Endothelial cell of umbilical vein (primary cell): ENCODE results near the gene RCOR1. TPM values are rescaled to one million over a fixed set of nuclear protein-coding genes. Genes with fewer than 3 reads are reported as not detected.

Experiments
- BruUV-seq: library from RNA; stranded (reverse); fragments of 400-500 nt; replicated peaks from 2 replicates; lab custom pipeline; 2021; lab: Mats Ljungman, UMichigan
- CTCF ChIA-PET: fragments of 300-600, 350-600 bp; sonication (Branson Sonifier 250); formaldehyde crosslinking; loops from one replicate; lab custom pipeline; 2021; ENCODE audit warnings: antibody characterized with exemption, inconsistent platforms; lab: Charles Lee
- POLR2A ChIA-PET: fragments of 300-600, 350-600 bp; sonication (Branson Sonifier 250); formaldehyde crosslinking; loops from one replicate; lab custom pipeline; 2021; ENCODE audit warnings: antibody characterized with exemption, inconsistent platforms; lab: Charles Lee
- DNase-seq: peaks from one replicate; pipeline ENCODE4 v3.0.0-alpha.2; 2011; ENCODE audit warnings: low read depth, low spot score
- FAIRE-seq: peaks from 2 replicates; lab custom pipeline; 2011; peaks lifted over from hg19 to GRCh38; lab: Jason Lieb, UNC
- H2AFZ ChIP-seq: 2 replicates; pipeline ENCODE4 v1.6.0; 2012; ENCODE audit warnings: low read depth, low read length, control low read depth, inconsistent platforms
- H3K27ac ChIP-seq: 2 replicates; pipeline ENCODE4 v1.5.1; 2011; ENCODE audit warnings: low read depth, mild to moderate bottlenecking, control low read depth, low read length, moderate library complexity; ENCODE audit not compliant: insufficient read depth
- H3K27me3 ChIP-seq, 2 experiments: 2 replicates each; pipeline versions ENCODE4 v1.6.0 to v1.6.1; 2011; ENCODE audit warnings: low read length in 2 of 2, mixed read lengths in 1 of 2; ENCODE audit not compliant: control insufficient read depth in 2 of 2, insufficient read depth in 2 of 2
- H3K36me3 ChIP-seq, 2 experiments: 2 replicates in 1 of 2; 3 replicates in 1 of 2; pipeline ENCODE4 v1.5.1; 2011; ENCODE audit warnings: low read length in 2 of 2, mild to moderate bottlenecking in 1 of 2, moderate library complexity in 1 of 2; ENCODE audit not compliant: control insufficient read depth in 2 of 2, insufficient read depth in 2 of 2; ENCODE audit errors: extremely low read depth in 1 of 2
- H3K4me1 ChIP-seq: 3 replicates; pipeline ENCODE4 v1.5.1; 2011; ENCODE audit warnings: mild to moderate bottlenecking, low read length; ENCODE audit not compliant: control insufficient read depth, insufficient read depth; ENCODE audit errors: extremely low read depth
- H3K4me2 ChIP-seq: 2 replicates; pipeline ENCODE4 v1.6.1; 2011; ENCODE audit warnings: low read length, control low read depth, mixed read lengths; ENCODE audit not compliant: insufficient read depth
- H3K4me3 ChIP-seq, 3 experiments: fragments of 200-600 bp in 1 of 3; sonication (generic), shearing (Covaris generic) in 1 of 3; replicated peaks in 1 of 3; 2 replicates each; pipeline ENCODE4 v1.5.1; 2011 to 2016; ENCODE audit warnings: control low read depth in 3 of 3, low read length in 3 of 3, mild to moderate bottlenecking in 2 of 3, inconsistent platforms in 1 of 3, low read depth in 1 of 3, moderate library complexity in 1 of 3; ENCODE audit not compliant: insufficient read depth in 1 of 3
- H3K79me2 ChIP-seq: 2 replicates; pipeline ENCODE4 v1.6.0; 2012; ENCODE audit warnings: low read length, inconsistent platforms; ENCODE audit not compliant: control insufficient read depth, insufficient read depth
- H3K9ac ChIP-seq: replicated peaks from 2 replicates; pipeline ENCODE3; 2011; ENCODE audit warnings: low read length, control low read depth; ENCODE audit not compliant: insufficient read depth; ENCODE audit errors: extremely low read depth
- H3K9me1 ChIP-seq: replicated peaks from 3 replicates; pipeline ENCODE4 v1.6.0; 2011; ENCODE audit warnings: mild to moderate bottlenecking, low read length; ENCODE audit not compliant: control insufficient read depth, insufficient read depth; ENCODE audit errors: extremely low read depth
- H3K9me3 ChIP-seq: replicated peaks from 2 replicates; pipeline ENCODE4 v1.5.1; 2012; ENCODE audit warnings: low read length, inconsistent platforms; ENCODE audit not compliant: control insufficient read depth, insufficient read depth
- H4K20me1 ChIP-seq: replicated peaks from 2 replicates; pipeline ENCODE3; 2011; ENCODE audit warnings: mild to moderate bottlenecking, low read length; ENCODE audit not compliant: control insufficient read depth, insufficient read depth; ENCODE audit errors: extremely low read depth
- EZH2 ChIP-seq: IDR thresholded peaks from 2 replicates; pipeline ENCODE4 v1.6.1; 2012; ENCODE audit warnings: borderline replicate concordance, low read depth, mild to moderate bottlenecking, moderate library complexity, low read length, inconsistent platforms; ENCODE audit not compliant: severe bottlenecking
- FOS ChIP-seq: IDR thresholded peaks from 2 replicates; pipeline ENCODE4 v1.6.1; 2011; ENCODE audit warnings: mild to moderate bottlenecking, low read length, moderate library complexity, borderline replicate concordance; ENCODE audit not compliant: insufficient read depth
- GATA2 ChIP-seq: IDR thresholded peaks from 2 replicates; pipeline ENCODE4 v1.7.0; 2011; ENCODE audit warnings: low read depth, mild to moderate bottlenecking, moderate library complexity, mixed read lengths, low read length; ENCODE audit not compliant: insufficient read length, insufficient read depth
- JUN ChIP-seq: IDR thresholded peaks from 2 replicates; pipeline ENCODE4 v1.6.1; 2011; ENCODE audit warnings: borderline replicate concordance, low read depth; ENCODE audit not compliant: insufficient read length, insufficient read depth
- MYC ChIP-seq: IDR thresholded peaks from one replicate; pipeline ENCODE4 v1.6.1; 2011; ENCODE audit warnings: mild to moderate bottlenecking, low read depth, low read length
- POLR2A ChIP-seq: IDR thresholded peaks from 2 replicates; pipeline ENCODE4 v1.6.1; 2012; ENCODE audit warnings: low read depth, mild to moderate bottlenecking, control low read depth, low read length
- POLR2AphosphoS5 ChIP-seq: IDR thresholded peaks from 2 replicates; pipeline ENCODE4 v1.6.1; 2012; ENCODE audit warnings: low read depth, mild to moderate bottlenecking, control low read depth, low read length, moderate library complexity; ENCODE audit not compliant: insufficient read depth
- dilution Hi-C: fragments of 300-500 bp; cut with MboI; formaldehyde crosslinking; loops from one replicate; pipeline ENCODE4 v1.15.0; 2019; ENCODE audit warnings: low sequenced_read_pairs; ENCODE audit not compliant: extremely low pct_ligation_motif_present
- intact Hi-C: fragments of 100-400 bp; cut with micrococcal nuclease; formaldehyde crosslinking; loops from one replicate; pipeline ENCODE4 v1.10.0; 2022
- polyA plus RNA-seq, 4 experiments: library from polyadenylated mRNA; depleted of rRNA in 3 of 4; stranded (reverse) in 3 of 4; unstranded in 1 of 4; fragments of >200 nt; gene quantifications; 2 replicates each; pipeline versions ENCODE4 v1.2.1 to v1.2.3, GENCODE V29; 2011 to 2012; ENCODE audit warnings: missing spikeins in 1 of 4
- total RNA-seq: library from RNA; stranded (reverse); gene quantifications from 2 replicates; pipeline ENCODE4 v1.2.3, GENCODE V29; 2021
- TF ChIP-seq, protein P1 (sequence below), 2 donors: IDR thresholded peaks; 1 replicate in 1 of 2; 2 replicates in 1 of 2; pipeline ENCODE4 v1.5.1; 2011; ENCODE audit warnings: low read length in 2 of 2, mild to moderate bottlenecking in 2 of 2, moderate library complexity in 2 of 2, control low read depth in 1 of 2, inconsistent platforms in 1 of 2, low read depth in 1 of 2; ENCODE audit not compliant: insufficient read depth in 1 of 2; ENCODE audit errors: extremely low read depth in 1 of 2
- TF ChIP-seq, protein P2 (sequence below): IDR thresholded peaks from 2 replicates; pipeline ENCODE4 v1.6.1; 2011; ENCODE audit not compliant: insufficient read depth, insufficient read length

RCOR1 gene
- total and polyA plus RNA-seq, 2 donors (not counting 3 experiments of a cell fraction or from before 2014, with no cell fraction given) = 15.6 to 32.2 TPM

DNA sequence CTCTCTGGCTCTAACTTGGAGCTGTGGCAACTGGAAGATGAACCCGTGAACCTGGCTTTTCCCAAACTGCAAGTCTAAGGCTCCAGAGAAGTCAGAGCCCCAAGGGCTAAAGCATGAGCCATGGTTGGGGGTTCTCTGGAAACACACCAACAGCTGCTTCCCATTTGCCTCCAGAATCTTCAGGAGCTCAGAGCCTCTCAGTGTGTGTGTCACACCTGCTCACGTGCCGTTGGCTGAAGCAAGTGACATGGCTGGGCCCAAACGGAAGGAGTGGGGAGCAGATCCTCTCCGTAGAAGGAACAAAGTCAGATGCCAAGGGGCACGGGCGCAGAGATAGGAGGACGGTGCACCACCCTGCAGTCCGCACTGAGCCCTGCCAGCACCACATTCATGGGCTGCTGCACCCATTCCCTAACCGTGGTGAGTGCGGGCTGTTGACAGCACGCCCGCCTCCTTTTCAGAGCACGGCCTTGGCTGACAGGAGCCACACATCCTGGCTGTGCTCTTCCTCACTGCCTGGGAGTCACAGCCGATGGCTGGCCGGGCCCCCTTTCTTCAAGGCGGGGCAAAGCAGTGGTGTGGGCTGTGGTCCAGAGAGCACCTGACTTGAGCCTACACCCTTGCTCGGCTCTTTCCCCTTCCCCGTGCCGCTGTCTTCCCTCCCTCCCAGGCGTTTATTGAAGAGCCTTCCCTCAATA is 168.2 kb downstream of the RCOR1 start:
- intact Hi-C loops (no loop called here), dilution Hi-C loops (no loop called here)
- DNase-seq = no peak
- no peak overlapping the region for H3K9ac ChIP-seq
- H4K20me1 ChIP-seq = no peaks in the 10 kb centered on the region
- no peaks in the 10 kb centered on the region for H3K36me3 ChIP-seq
- no peak overlapping the region for H3K4me2 ChIP-seq
- no peak overlapping the region for H3K27ac ChIP-seq
- H3K4me1 ChIP-seq = no peaks in the 10 kb centered on the region
- peaks cover 11 to 15% of the 10 kb centered on the region in 2 experiments for H3K27me3 ChIP-seq
- no peaks in the 10 kb centered on the region for H3K9me3 ChIP-seq
- ChIA-PET CTCF (interaction anchor here (0.7 to 2.2 kb wide), 7 partner anchors 13 to 117 kb away, joined by 3 to 15 read pairs (median 3); no protein-coding TSS in a partner anchor), POLR2A (no interaction called here)
- no TSS peak for BruUV-seq
- H2AFZ ChIP-seq = no peak overlapping the region
- no peaks in the 10 kb centered on the region for H3K79me2 ChIP-seq
- no peaks in the 10 kb centered on the region for H3K9me1 ChIP-seq
- FAIRE-seq = no peak
- TF ChIP-seq POLR2A = no peak
- TF ChIP-seq, protein P1, sequence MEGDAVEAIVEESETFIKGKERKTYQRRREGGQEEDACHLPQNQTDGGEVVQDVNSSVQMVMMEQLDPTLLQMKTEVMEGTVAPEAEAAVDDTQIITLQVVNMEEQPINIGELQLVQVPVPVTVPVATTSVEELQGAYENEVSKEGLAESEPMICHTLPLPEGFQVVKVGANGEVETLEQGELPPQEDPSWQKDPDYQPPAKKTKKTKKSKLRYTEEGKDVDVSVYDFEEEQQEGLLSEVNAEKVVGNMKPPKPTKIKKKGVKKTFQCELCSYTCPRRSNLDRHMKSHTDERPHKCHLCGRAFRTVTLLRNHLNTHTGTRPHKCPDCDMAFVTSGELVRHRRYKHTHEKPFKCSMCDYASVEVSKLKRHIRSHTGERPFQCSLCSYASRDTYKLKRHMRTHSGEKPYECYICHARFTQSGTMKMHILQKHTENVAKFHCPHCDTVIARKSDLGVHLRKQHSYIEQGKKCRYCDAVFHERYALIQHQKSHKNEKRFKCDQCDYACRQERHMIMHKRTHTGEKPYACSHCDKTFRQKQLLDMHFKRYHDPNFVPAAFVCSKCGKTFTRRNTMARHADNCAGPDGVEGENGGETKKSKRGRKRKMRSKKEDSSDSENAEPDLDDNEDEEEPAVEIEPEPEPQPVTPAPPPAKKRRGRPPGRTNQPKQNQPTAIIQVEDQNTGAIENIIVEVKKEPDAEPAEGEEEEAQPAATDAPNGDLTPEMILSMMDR (IDR thresholded peaks at IDR 0.05; ENCODE audit: extremely low read depth in 1 of 2, insufficient read depth in 1 of 2, low read depth in 1 of 2, low read length in 2 of 2) = no peak
- no peak for TF ChIP-seq EZH2
- TF ChIP-seq POLR2AphosphoS5 = no peak
- no peak for TF ChIP-seq FOS
- no peak for TF ChIP-seq MYC
- no peak for TF ChIP-seq GATA2
- no peak for TF ChIP-seq JUN
- TF ChIP-seq, protein P2, sequence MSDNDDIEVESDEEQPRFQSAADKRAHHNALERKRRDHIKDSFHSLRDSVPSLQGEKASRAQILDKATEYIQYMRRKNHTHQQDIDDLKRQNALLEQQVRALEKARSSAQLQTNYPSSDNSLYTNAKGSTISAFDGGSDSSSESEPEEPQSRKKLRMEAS = no peak
- H3K4me3 ChIP-seq = no peak overlapping the region
